GM19467 (cell line): ENCODE results near the gene UVSSA.
"Not testable (repeated sequence)": the region's sequence is repeated elsewhere in the genome, so short reads cannot be mapped to it uniquely, and the experiment has no call there.

Experiments used
- ATAC-seq: cut with Tn5 transposase; IDR thresholded peaks from one replicate; pipeline ENCODE4 v1.9.1; 2021; ENCODE audit warnings: mild to moderate bottlenecking, moderate library complexity; ENCODE audit not compliant: unreplicated experiment

Gene UVSSA

GRCh38 chr4:1330761-1331590 is 16.0 kb upstream of the UVSSA start:
- ATAC-seq: no peak

GRCh38 chr4:1331591-1332353 is 15.2 kb upstream of the UVSSA start:
- no peak for ATAC-seq

GRCh38 chr4:1332686-1333085 is 14.3 kb upstream of the UVSSA start:
- no peak for ATAC-seq

GRCh38 chr4:1333256-1333655 is 13.8 kb upstream of the UVSSA start:
- no peak for ATAC-seq

- not testable (repeated sequence) for ATAC-seq
Measured at GRCh38 chr4:1333851-1334578, 13.0 kb upstream of the UVSSA start.

DNA sequence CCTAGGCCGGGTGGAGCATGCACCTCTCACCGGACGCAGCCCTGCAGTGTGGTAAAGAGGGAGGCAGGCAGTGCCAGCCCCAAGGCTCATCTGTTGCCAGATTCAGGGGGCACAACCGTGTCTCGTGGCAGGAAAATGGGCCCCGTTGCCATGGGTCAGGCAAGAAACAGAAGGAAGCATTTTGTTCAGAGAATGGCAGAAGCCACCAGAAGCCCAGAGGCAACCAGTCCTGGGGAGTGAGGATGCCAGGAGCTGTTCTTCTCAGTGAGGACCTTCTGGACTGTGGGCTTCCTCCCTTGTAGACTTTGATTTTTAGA is 12.5 kb upstream of the UVSSA start:
- ATAC-seq: no peak

DNA sequence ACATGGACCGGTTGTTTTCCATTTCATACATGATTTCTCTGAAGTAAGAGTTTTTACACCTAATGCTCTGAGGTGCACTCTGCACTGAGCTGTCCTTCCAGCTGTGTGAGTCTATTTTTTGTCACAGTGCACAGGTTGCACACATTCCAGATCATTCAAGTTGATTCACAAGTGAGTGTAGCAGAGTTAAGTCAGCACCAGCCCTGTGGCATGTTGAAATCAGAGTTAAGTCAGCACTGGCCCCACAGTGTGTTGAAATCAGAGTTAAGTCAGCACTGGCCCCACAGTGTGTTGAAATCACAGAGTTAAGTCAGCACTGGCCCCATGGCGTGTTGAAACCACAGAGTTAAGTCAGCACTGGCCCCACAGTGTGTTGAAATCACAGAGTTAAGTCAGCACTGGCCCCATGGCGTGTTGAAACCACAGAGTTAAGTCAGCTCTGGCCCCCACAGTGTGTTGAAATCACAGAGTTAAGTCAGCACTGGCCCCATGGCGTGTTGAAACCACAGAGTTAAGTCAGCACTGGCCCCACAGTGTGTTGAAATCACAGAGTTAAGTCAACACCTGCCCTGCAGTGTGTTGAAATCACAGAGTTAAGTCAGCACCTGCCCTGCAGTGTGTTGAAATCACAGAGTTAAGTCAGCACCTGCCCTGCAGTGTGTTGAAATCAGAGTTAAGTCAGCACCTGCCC is 11.7 kb upstream of the UVSSA start:
- ATAC-seq: not testable (repeated sequence)

GRCh38 chr4:1336088-1336491 is 10.9 kb upstream of the UVSSA start:
- no peak for ATAC-seq

- ATAC-seq: no peak
Measured at GRCh38 chr4:1337376-1337831, 9.6 kb upstream of the UVSSA start.

DNA sequence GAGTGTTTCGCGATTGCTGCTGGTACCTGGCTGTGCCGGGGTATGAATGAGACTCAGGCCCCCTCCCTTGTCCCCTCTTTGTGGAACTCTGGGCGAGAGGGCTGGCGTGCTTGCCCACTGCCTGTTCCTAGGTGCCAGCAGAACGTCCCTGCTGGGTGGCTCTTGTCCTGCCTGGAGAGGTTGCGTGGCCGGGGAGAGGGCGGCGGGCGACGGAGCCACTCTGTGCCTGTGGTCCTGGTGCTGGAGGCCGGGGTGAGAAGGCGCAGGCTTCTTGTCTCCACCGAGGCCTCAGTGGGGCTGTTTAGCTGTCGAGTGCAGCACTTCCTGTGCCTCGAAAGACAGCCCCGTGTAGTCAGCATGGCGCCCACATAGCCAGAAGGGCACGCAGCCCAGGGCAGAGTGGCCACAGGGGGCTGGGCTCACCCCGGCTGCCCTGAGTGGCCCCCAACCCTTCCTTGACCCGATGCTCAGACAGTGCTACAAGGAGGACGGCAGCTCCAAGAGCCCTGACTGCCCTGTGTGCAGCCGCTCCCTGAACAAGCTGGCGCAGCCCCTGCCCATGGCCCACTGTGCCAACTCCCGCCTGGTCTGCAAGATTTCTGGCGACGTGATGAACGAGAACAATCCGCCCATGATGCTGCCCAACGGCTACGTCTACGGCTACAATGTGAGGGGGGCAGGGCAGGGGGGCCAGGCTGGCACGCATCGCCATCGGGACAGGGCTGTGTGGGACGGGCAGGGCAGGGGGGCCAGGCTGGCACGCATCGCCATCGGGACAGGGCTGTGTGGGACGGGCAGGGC is 8.9 kb upstream of the UVSSA start:
- no peak for ATAC-seq

DNA sequence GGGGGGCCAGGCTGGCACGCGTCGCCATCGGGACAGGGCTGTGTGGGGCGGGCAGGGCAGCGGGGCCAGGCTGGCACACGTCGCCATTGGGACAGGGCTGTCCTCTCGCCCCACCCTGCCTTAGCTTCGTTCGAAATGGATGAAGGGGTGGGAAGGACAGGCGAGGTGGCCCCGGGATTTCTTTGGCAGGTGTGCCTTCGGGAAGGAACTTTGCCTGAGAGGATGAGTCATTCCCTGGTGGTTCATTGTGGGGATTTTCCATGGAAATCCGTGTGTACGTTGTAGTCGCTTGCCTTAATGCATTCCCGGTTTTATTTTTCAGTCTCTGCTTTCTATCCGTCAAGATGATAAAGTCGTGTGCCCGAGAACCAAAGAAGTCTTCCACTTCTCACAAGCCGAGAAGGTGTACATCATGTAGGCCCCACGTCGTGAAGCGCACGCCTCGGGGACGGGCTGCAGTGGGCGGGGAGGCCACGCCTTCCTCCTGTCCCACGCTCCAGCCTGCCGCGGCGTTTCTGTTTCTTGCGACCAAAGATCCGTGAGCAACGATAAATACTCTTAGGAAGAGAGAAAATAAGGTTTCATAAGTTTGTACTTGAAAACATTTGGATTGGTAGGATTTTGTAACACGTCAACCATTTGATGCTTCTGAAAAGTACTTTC is 8.1 kb upstream of the UVSSA start:
- ATAC-seq: no peak

GRCh38 chr4:1339489-1339888 is 7.5 kb upstream of the UVSSA start:
- no peak for ATAC-seq

DNA sequence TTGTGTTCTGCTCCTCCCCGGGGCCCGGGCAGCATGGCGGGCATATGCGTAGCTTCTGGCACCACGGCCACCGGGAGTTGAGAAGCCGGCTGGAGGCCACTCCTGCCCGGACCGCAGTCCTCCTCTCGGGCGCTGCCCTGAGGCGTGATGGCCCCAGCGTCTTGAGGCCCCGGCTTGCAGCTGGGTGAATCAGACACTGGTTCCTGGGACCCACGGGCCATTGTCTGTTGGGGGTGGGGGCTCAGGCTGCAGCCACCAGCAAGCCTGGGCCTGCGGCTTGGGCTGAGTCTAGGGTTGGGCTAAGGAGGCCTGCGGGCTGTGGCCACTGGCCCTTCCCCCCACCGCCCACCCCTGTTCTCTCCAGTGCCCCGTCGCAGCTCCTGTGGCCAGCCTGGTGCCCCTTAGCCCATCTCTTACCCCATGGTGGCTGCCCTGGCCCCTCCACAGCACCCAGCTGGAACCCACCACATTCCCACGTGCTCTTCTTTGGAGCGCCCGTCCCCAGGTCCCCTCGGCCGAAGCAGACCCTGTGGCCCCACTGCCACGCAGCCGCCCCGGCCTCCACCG is 6.7 kb upstream of the UVSSA start:
- ATAC-seq: no peak

GRCh38 chr4:1340861-1341260 is 6.1 kb upstream of the UVSSA start:
- ATAC-seq: no peak

DNA sequence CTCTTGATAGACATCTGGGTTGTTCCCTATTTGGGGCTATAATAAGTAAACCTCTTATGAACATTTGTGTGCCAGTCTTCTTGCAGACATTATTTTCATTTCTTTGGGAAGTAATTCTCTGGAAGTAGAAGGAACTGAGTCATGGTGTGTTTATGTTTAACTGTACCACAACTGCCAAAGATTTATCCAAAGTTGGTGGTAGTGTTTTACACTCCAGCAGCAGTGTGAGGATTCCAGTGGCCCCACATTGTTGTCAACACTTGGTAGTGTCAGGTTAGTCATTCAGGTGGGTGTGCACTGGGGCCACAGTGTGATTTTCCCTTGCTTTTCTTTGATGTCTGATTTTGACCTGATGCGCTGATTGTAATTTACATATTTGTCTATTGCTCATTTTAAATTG is 5.0 kb upstream of the UVSSA start:
- no peak for ATAC-seq

DNA sequence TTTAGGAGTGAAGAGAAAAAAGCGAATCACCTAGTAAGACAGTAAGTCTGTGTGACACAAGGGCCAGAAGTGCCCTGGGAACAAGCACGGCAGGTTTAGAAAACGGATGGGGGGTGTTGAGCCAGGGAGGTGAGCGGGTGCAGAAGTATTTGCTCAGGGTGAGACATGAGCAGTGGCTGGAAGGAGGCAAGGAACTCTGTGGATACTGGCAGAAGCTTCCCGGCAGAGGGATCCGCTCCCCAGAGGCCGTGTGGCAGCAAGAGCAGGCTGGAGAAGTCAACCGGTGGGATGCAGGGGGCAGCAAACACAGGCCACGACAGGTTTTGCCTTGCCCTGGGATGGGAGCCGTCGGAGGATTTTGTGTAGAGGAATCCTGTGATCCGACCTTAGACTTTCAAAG is 2.3 kb upstream of the UVSSA start:
- no peak for ATAC-seq

- ATAC-seq: peak; percentile 18
Measured at GRCh38 chr4:1345903-1346780, 866 bp upstream of the UVSSA start.

GRCh38 chr4:1347410-1347864 is 429 bp downstream of the UVSSA start:
- ATAC-seq: peak; percentile 24
